Measurements from ENCODE around the gene SPPL3. TPM values are rescaled to one million over a fixed set of nuclear protein-coding genes. Genes with fewer than 3 reads are reported as not detected.

SPPL3 gene
- polyA plus RNA-seq, 1 donor from 2014 or later: 18.6 TPM

DNA sequence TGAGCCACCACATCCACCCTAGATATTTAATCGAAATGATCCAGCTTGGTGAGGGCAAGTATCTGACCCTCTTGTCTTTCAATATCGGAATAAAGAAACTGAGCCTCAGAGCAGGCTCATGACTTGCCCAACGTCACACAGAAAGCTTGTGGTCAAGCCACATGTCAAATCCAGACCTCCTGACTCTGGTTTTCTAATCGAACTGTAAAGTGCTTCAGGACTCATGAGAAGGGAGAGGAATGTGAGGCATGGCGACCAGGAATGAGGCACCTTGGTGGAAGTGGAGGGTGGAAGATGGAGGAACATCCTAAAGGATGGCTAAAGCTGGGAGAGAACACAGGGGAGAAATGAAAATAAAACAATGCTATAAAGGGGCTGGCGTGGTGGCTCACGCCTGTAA lies 27.9 kb upstream of the SPPL3 start:
- Mint-ChIP-seq H3K36me3 (no peaks in the 10 kb centered on the region), H3K4me3 (no peak overlapping the region), H3K27me3 (peaks cover 1% of the 10 kb centered on the region), H3K9me3 (peaks cover 0 to 1% (median 0%) of the 10 kb centered on the region in 3 donors), H3K27ac (peak overlapping the region in 1 of 3 donors; percentile 3), H3K4me1 (peaks cover 0 to 2% (median 1%) of the 10 kb centered on the region in 3 donors)

DNA sequence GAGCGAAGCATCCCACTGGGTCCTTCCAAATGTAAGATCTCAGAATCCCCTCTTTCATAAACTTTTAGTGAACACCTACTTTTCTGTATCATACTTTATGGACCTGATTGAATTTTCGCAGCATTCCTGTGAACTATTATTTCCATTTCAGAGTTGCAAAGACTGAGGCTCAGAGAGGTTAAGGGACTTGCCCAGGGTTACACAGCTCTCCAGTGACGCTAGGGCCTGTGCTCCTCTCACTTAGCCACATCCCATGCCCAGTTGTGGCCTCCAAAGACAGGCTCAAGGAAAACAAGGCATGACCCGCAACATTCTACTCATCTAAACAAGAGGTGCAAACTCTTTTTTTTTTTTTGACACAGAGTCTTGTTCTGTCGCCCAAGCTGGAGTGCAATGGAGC lies 25.9 kb upstream of the SPPL3 start:
- peaks cover 0 to 2% (median 0%) of the 10 kb centered on the region in 3 donors for H3K4me1 Mint-ChIP-seq
- H3K4me3 Mint-ChIP-seq: peak overlapping the region in 1 of 4 donors; percentile 28
- H3K9me3 Mint-ChIP-seq: no peaks in the 10 kb centered on the region
- peaks cover 1% of the 10 kb centered on the region for H3K27me3 Mint-ChIP-seq
- H3K36me3 Mint-ChIP-seq: no peaks in the 10 kb centered on the region
- H3K27ac Mint-ChIP-seq: no peak overlapping the region

DNA sequence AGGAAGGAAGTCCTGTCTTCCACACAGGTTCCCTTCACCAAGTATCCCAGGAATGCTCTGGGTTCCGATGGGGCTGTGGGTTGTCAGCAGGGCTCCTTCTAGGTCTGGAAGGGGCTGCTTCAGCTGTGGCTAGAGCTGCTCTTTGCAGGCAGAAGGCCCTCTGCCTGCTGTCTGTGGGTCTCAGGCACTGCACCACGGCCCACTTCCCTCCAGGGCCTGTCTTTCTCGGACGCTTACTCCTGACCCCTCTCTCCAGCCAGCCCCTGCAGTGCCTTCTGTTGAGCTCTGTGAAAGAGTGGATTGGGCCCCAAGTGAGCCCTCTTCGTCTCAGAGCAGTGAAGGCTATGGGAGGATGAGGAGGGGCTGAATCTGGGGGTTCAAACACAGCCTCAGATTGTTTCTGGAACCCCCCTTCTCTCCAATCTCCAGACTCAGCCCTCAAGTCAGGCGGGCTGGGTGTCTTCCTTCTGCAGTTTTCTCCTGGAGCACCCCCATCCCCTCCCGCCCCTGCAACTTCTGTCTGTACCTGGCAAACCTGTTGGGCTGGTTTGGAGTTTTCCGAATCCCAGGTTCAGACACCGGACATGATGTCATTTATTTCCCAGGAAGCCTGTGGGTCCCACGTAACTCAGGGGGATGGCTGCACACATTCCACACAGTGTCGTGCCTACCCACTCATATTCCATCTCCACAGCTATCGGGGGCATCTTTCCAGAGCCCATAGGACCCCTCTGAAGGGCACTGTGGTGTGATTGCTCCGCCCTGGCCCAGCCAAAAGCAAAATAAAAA lies 24.9 kb upstream of the SPPL3 start:
- no peaks in the 10 kb centered on the region for H3K27me3 Mint-ChIP-seq
- H3K36me3 Mint-ChIP-seq: no peaks in the 10 kb centered on the region
- H3K4me1 Mint-ChIP-seq: peaks cover 0 to 5% (median 0%) of the 10 kb centered on the region in 3 donors
- H3K4me3 Mint-ChIP-seq: peak overlapping the region in 1 of 4 donors; percentile 9
- no peak overlapping the region for H3K27ac Mint-ChIP-seq
- H3K9me3 Mint-ChIP-seq: no peaks in the 10 kb centered on the region

DNA sequence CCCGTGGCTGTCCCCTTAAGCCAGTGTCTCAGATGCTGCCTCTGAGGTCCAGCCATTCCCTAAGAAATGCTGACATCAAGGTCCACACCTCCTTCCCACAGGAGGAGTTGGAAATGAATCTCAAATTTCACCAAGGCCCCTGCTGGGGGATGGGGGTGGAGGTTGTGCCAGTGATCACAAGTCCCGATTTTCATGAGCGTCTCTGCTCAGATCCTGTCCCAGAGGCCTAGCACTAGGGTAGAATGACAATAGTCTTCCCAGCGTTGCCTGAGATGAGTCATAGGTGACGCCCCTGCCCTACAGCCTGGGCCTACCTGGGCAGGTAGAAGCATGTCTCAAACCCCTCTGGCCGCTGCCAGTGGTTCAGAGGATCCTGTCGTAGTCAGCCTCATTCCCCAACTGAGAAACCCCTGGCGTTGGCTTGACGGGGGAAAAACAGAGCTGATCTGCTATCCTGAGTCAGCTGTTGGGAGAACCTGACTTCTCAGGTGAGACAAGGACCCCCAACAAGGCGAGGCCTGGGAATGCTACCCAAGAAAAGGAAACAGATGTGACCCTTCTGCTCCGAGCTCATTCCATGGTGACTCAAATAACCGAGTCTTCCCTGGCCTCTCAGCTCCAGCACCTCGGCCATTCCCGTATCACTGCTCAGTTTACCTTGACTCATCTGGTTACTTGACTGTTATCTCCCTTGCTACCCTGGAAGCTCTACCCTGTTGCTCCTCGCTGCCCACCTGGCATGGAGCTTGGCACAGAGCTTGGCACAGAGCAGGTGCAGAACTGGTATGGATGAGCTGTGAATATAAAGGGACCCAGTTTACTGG lies 21.8 kb upstream of the SPPL3 start:
- H3K4me3 Mint-ChIP-seq: no peak overlapping the region
- no peak overlapping the region for H3K27ac Mint-ChIP-seq
- no peaks in the 10 kb centered on the region for H3K36me3 Mint-ChIP-seq
- peaks cover 0 to 3% (median 0%) of the 10 kb centered on the region in 3 donors for H3K4me1 Mint-ChIP-seq
- no peaks in the 10 kb centered on the region for H3K27me3 Mint-ChIP-seq
- H3K9me3 Mint-ChIP-seq: no peaks in the 10 kb centered on the region

DNA sequence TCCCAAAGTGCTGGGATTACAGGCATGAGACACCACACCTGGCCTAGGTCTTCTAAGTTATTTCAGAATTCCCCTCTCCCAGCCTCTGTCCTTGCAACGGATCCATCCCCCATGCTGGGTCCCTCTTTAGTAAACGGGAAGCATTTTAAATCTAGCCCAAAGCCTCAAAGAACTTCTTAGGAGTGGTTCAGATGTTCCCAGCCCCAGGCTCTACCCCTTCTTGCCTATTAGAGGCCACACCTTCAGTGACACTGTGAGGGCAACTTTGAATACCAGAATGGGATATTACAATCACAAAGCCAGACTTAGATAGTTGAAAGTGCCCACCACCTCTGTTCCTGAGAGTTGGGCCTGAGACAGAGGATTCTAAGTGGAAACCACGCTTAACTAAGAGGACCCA lies 18.1 kb upstream of the SPPL3 start:
- Mint-ChIP-seq H3K9me3 (peaks cover 2 to 9% (median 3%) of the 10 kb centered on the region in 3 donors), H3K4me1 (peaks cover 0 to 3% (median 0%) of the 10 kb centered on the region in 3 donors), H3K27me3 (no peaks in the 10 kb centered on the region), H3K4me3 (no peak overlapping the region), H3K36me3 (no peaks in the 10 kb centered on the region), H3K27ac (no peak overlapping the region)

DNA sequence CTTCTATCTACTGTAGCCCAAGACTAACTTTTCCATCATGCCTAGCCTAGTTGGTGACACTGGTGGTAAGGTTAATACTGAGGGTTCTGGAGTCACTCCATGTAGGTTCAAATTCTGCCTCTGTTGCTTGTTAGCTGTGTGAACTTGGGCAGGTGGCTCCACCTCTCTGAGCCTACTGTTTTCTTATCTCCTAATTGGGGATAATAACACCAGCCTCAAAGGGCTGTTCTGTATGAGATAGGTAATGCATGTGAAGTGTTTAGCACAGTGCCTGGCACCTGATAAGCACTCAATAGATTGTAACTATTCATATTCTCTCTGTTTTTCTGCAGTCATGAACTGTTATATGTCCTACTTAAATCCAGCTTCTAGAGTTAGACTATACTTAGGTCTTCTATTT lies 17.5 kb upstream of the SPPL3 start:
- Mint-ChIP-seq H3K27me3 (no peaks in the 10 kb centered on the region), H3K27ac (no peak overlapping the region), H3K36me3 (no peaks in the 10 kb centered on the region), H3K4me3 (no peak overlapping the region), H3K4me1 (peaks cover 0 to 3% (median 0%) of the 10 kb centered on the region in 3 donors), H3K9me3 (peaks cover 2 to 13% (median 3%) of the 10 kb centered on the region in 3 donors)

DNA sequence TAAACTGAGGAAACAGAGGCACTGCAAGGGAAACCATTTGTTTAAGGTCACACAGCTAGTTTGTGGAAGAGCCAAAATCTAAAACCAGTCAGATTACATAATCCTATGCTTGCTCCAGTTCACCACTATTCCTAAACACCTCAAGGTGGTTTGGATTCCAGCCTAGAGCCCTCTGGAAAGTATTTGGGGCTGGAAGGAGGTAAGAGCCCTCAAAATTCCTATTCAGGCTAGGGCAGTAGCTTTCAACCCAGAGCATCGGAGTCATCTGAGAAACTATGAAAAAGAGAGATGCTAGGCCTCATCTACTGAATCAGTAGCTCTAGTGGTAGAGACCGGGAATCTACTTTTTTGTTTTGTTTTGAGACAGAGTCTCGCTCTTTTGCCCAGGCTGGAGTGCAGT lies 16.0 kb upstream of the SPPL3 start:
- H3K9me3 Mint-ChIP-seq: peaks cover 2 to 15% (median 3%) of the 10 kb centered on the region in 3 donors
- no peak overlapping the region for H3K4me3 Mint-ChIP-seq
- no peak overlapping the region for H3K27ac Mint-ChIP-seq
- H3K36me3 Mint-ChIP-seq: no peaks in the 10 kb centered on the region
- H3K4me1 Mint-ChIP-seq: peaks cover 0 to 3% (median 0%) of the 10 kb centered on the region in 3 donors
- no peaks in the 10 kb centered on the region for H3K27me3 Mint-ChIP-seq

DNA sequence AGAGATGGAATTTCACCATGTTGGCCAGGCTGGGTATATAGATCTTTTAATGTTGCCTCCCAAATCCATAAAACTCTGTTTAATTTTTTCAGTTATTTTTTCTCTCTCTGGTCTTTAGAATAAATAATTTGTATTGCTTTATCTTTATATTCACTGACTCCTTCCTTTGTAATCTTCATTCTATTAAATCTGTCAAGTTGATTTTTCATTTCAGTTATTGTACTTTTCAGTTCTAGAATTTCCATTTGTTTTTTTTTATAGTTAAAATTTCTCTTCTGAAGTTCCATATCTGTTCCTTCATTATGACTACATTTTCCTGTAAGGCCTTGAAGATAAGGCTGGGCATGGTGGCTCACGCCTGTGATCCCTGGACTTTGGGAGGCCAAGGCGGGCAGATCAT lies 13.6 kb upstream of the SPPL3 start:
- Mint-ChIP-seq H3K9me3 (peaks cover 2 to 18% (median 3%) of the 10 kb centered on the region in 3 donors), H3K27me3 (no peaks in the 10 kb centered on the region), H3K4me1 (no peaks in the 10 kb centered on the region), H3K4me3 (no peak overlapping the region), H3K27ac (no peak overlapping the region), H3K36me3 (no peaks in the 10 kb centered on the region)

DNA sequence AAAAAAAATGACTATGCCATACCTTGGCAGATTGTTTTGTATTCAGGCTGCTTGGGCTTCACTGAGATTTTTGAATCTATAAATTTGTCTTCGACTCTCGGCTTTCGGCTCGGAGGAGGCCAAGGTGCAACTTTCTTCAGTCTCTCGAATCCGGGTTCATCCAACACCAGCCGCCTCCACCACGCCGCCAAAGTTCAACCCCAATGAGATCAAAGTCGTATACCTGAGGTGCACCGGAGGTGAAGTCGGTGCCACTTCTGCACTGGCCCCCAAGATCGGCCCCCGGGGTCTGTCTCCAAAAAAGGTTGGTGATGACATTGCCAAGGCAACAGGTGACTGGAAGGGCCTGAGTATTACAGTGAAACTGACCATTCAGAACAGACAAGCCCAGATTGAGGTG lies 12.4 kb upstream of the SPPL3 start:
- Mint-ChIP-seq H3K27me3 (no peaks in the 10 kb centered on the region), H3K4me1 (no peaks in the 10 kb centered on the region), H3K36me3 (no peaks in the 10 kb centered on the region), H3K27ac (peak overlapping the region in 1 of 3 donors; percentile 1), H3K4me3 (no peak overlapping the region), H3K9me3 (peaks cover 2 to 18% (median 3%) of the 10 kb centered on the region in 3 donors)

DNA sequence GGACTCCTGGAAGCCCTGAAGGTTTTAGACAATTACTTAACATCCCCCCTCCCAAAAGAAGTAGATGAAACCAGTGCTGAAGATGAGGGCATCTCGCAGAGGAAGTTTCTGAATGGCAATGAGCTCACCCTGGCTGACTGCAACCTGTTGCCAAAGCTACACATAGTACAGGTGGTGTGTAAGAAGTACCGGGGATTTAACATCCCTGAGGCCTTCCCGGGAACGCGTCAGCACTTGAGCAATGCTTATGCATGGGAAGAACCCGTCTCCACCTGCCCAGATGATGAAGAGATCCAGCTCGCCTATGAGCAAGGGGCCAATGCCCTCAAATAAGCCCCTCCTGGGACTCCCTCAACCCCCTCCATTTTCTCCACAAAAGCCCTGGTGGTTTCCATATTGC lies 10.6 kb upstream of the SPPL3 start:
- H3K27ac Mint-ChIP-seq: no peak overlapping the region
- peaks cover 2 to 18% (median 3%) of the 10 kb centered on the region in 3 donors for H3K9me3 Mint-ChIP-seq
- H3K4me1 Mint-ChIP-seq: no peaks in the 10 kb centered on the region
- no peaks in the 10 kb centered on the region for H3K27me3 Mint-ChIP-seq
- H3K36me3 Mint-ChIP-seq: no peaks in the 10 kb centered on the region
- H3K4me3 Mint-ChIP-seq: no peak overlapping the region

DNA sequence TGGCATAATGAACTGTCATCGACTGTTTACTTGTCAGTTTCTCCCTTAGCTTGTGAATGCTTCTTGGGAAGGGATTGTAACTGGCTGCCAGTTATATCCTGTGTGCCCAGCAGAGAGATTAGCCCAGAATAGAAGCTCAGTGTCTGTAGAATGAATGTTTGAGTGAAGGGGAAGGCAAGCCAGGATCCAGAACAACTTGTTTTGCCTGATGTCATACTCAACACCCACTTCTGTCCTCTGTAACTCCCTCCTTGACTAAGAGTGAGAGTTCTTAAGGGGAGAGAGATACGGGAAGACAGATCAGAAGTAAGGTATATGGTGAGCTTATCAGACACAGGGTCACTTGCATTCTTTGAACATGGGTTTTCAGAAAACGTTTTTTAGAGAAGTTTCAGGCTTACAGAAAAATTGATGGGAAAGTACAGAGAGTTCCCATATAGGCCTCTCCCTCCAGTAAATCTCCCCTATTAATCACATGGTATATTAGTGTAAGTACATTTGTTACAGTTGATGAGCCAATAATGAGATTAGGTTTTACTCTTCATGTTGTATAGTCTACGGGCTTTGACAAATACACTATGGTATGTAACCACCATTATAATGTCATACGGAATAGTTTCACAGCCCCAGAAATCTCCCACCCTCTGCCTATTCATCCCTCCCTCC lies 5.6 kb upstream of the SPPL3 start:
- peaks cover 0 to 3% (median 3%) of the 10 kb centered on the region in 3 donors for H3K4me1 Mint-ChIP-seq
- H3K27me3 Mint-ChIP-seq: no peaks in the 10 kb centered on the region
- peak overlapping the region in 2 of 4 donors; percentile 27 to 33 for H3K4me3 Mint-ChIP-seq
- peaks cover 0 to 2% (median 1%) of the 10 kb centered on the region in 3 donors for H3K9me3 Mint-ChIP-seq
- no peak overlapping the region for H3K27ac Mint-ChIP-seq
- H3K36me3 Mint-ChIP-seq: no peaks in the 10 kb centered on the region

DNA sequence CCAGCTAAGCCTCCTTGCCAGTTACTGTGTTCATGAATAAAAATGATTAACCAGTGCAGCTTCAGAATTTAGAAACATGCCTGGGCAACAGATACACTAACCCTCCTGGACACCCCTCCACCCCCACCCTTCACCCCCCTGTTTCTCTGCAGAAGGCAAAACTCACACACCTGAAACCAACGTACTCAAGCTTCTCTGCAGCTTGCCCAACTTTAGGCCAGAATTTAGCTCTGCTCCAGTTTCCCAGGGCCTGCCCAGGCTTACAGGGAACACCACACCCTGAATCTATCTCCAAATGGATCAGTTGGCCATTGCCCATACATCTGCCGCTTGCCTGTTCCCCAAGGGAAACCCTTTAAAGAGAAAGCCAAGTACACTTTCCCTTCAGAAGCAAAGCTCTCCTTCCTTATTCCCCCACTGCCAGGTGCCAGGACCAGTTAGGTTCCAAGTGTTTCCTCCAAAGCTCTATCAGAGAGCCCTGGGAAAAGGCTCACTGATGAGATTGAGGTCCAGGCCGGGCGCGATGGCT lies 1.8 kb upstream of the SPPL3 start:
- Mint-ChIP-seq H3K9me3 (peaks cover 0 to 2% (median 0%) of the 10 kb centered on the region in 3 donors), H3K27ac (peak overlapping the region; percentile 10 to 77 (median 74)), H3K36me3 (no peaks in the 10 kb centered on the region), H3K27me3 (no peaks in the 10 kb centered on the region), H3K4me3 (peak overlapping the region in 3 of 4 donors; percentile 46 to 89 (median 83)), H3K4me1 (peaks cover 21 to 25% (median 21%) of the 10 kb centered on the region in 3 donors)

DNA sequence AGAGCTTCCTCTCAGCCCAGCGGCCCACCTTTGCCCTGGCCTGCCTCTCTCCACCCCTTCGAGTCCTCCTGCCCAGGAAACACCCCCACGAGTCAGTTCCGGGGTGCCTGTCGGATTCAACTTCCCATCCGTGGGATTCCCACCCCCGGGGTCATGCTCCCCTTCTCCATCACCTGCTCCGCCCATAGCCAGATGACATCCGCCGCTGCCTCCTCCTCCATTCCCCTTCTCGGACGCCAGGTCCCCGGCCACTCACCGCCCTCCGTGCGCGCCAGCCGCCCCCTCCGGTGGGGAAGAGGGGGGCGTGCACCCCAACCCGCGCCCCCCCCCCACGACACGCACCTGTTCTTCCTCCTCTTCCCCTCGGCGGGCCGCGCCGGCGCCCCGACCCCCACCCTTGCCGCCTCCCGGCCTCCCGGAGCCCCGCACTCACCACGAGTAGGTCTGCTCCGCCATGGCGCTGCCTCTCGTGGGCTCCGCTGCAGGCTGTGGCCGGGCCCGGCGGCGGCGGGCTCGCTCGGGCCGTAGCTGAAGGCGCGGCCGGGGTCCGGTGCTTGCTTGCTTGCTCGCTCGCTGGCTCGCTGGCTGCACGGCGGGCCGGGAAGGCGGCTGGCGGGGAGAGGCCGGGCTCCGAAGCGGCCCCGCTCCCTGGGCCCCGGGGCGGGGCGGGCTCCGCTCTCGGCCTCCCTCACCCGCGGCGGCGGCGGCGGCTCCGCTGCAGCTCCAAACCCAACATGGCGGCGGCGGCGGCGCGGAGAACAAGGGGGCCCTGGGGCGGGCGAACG lies 554 bp downstream of the SPPL3 start:
- no peaks in the 10 kb centered on the region for H3K27me3 Mint-ChIP-seq
- peak overlapping the region; percentile 99 to 100 (median 100) for H3K4me3 Mint-ChIP-seq
- no peaks in the 10 kb centered on the region for H3K36me3 Mint-ChIP-seq
- H3K9me3 Mint-ChIP-seq: no peaks in the 10 kb centered on the region
- H3K4me1 Mint-ChIP-seq: peaks cover 24 to 34% (median 25%) of the 10 kb centered on the region in 3 donors
- peak overlapping the region; percentile 95 to 99 (median 98) for H3K27ac Mint-ChIP-seq

DNA sequence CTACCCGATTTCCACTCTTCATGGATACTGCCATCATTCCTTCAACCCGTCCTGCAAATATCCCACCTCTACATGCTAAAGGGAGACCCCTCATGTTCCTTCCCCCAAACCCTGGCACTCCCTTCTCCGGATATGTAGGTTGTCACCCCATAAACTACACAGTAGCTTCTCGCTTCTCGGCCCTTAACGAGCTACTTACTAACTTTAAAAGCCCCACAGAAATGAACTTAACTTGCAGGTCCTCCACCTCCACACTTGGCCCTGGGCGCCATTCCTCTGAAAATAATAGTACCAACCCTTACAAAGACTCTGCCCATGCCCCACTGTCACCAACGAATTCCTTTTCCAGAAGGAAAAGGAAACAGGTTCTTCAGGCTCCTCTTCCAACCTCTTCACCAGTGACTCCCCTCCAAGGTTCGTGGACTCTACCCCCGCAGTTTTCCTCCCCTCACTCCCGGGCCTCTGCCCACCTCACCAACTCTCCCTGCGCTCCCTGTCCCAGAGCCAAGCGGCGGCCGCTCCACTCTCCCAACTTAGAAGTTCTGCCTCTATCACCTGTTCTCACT lies 1.2 kb downstream of the SPPL3 start:
- Mint-ChIP-seq H3K9me3 (no peaks in the 10 kb centered on the region), H3K4me1 (peaks cover 25 to 38% (median 29%) of the 10 kb centered on the region in 3 donors), H3K36me3 (no peaks in the 10 kb centered on the region), H3K27me3 (no peaks in the 10 kb centered on the region), H3K4me3 (peak overlapping the region; percentile 99 to 100 (median 100)), H3K27ac (peak overlapping the region; percentile 95 to 99 (median 98))
